MV-4-11 (cell line): ENCODE measurements around the gene ATIC.
A peak's percentile ranks its signal among the peaks of the same experiment; 100 is the strongest.
"Not testable (repeated sequence)": the region's sequence is repeated elsewhere in the genome, so short reads cannot be mapped to it uniquely, and the experiment has no call there.

Experiments
- DNase-seq: peaks from one replicate; lab custom pipeline; 2025; lab: John Stamatoyannopoulos, UW

Gene ATIC

GRCh38 chr2:215311625-215312396 lies at the start of gene ATIC:
TSS of gene ATIC (plus strand) at chr2:215312059. CDS start at chr2:215312143, 84 bp downstream.
- peak; percentile 91 for DNase-seq

GRCh38 chr2:215262303-215262702 lies 49.6 kb upstream of the ATIC start:
- DNase-seq: no peak

GRCh38 chr2:215262741-215263362 lies 49.0 kb upstream of the ATIC start:
- no peak for DNase-seq

GRCh38 chr2:215264374-215264773 lies 47.5 kb upstream of the ATIC start:
- no peak for DNase-seq

- peak; percentile 45 for DNase-seq
Observed at GRCh38 chr2:215269397-215270117, 42.3 kb upstream of the ATIC start.

- DNase-seq: no peak
Observed at GRCh38 chr2:215270118-215270451, 41.8 kb upstream of the ATIC start.

GRCh38 chr2:215271446-215271845 lies 40.4 kb upstream of the ATIC start:
- no peak for DNase-seq

- no peak for DNase-seq
Observed at GRCh38 chr2:215272918-215273317, 38.9 kb upstream of the ATIC start.

- no peak for DNase-seq
Observed at GRCh38 chr2:215274829-215275228, 37.0 kb upstream of the ATIC start.

GRCh38 chr2:215275824-215276223 lies 36.0 kb upstream of the ATIC start:
- no peak for DNase-seq

GRCh38 chr2:215277944-215278343 lies 33.9 kb upstream of the ATIC start:
- peak; percentile 19 for DNase-seq

GRCh38 chr2:215280326-215280725 lies 31.5 kb upstream of the ATIC start:
- DNase-seq: no peak

GRCh38 chr2:215283221-215283620 lies 28.6 kb upstream of the ATIC start:
- no peak for DNase-seq

- no peak for DNase-seq
Observed at GRCh38 chr2:215286309-215286708, 25.6 kb upstream of the ATIC start.

- no peak for DNase-seq
Observed at GRCh38 chr2:215288112-215288815, 23.6 kb upstream of the ATIC start.

- no peak for DNase-seq
Observed at GRCh38 chr2:215290980-215291599, 20.8 kb upstream of the ATIC start.

GRCh38 chr2:215293879-215294278 lies 18.0 kb upstream of the ATIC start:
- DNase-seq: no peak

GRCh38 chr2:215299337-215299859 lies 12.5 kb upstream of the ATIC start:
- no peak for DNase-seq

- no peak for DNase-seq
Observed at GRCh38 chr2:215301994-215302393, 9.9 kb upstream of the ATIC start.

GRCh38 chr2:215311259-215311624 lies 617 bp upstream of the ATIC start:
- not testable (repeated sequence) for DNase-seq

GRCh38 chr2:215313255-215313613 lies 1.4 kb downstream of the ATIC start:
- DNase-seq: no peak

- DNase-seq: no peak
Observed at GRCh38 chr2:215314896-215315295, 3.0 kb downstream of the ATIC start.
